Measurements from ENCODE around the gene MAP2K5. TPM values are rescaled to one million over a fixed set of nuclear protein-coding genes. Genes with fewer than 3 reads are reported as not detected.

MAP2K5 gene
- 18.6 TPM for total RNA-seq
- polyA plus RNA-seq (ENCODE audit: insufficient read depth, low read depth, low replicate concordance) = 14.1 TPM
- long read RNA-seq, donor 1, partial matches to known transcripts = 0 of 2 reads
- long read RNA-seq, donor 1, other reads (novel, unspliced or antisense) = 0 of 2 reads
- long read RNA-seq, donor 2, partial matches to known transcripts = 0 of 2 reads
- long read RNA-seq, donor 2, other reads (novel, unspliced or antisense) = 0 of 2 reads
- long read RNA-seq, donor 3, partial matches to known transcripts = 0 of 1 reads
- long read RNA-seq, donor 3, other reads (novel, unspliced or antisense) = 0 of 1 reads
- long read RNA-seq, donor 4, partial matches to known transcripts = 0 of 2 reads
- long read RNA-seq, donor 4, other reads (novel, unspliced or antisense) = 0 of 2 reads
- long read RNA-seq, donor 5 = 0 reads
- long read RNA-seq, donor 6 = 0 reads
- long read RNA-seq, donor 7, partial matches to known transcripts = 1 of 12 reads
- long read RNA-seq, donor 7, other reads (novel, unspliced or antisense) = 7 of 12 reads
- long read RNA-seq, donor 8, partial matches to known transcripts = 0 of 1 reads
- long read RNA-seq, donor 8, other reads (novel, unspliced or antisense) = 0 of 1 reads
- long read RNA-seq, donor 9 = 0 reads
- long read RNA-seq, donor 10, partial matches to known transcripts = 0 of 2 reads
- long read RNA-seq, donor 10, other reads (novel, unspliced or antisense) = 0 of 2 reads

DNA sequence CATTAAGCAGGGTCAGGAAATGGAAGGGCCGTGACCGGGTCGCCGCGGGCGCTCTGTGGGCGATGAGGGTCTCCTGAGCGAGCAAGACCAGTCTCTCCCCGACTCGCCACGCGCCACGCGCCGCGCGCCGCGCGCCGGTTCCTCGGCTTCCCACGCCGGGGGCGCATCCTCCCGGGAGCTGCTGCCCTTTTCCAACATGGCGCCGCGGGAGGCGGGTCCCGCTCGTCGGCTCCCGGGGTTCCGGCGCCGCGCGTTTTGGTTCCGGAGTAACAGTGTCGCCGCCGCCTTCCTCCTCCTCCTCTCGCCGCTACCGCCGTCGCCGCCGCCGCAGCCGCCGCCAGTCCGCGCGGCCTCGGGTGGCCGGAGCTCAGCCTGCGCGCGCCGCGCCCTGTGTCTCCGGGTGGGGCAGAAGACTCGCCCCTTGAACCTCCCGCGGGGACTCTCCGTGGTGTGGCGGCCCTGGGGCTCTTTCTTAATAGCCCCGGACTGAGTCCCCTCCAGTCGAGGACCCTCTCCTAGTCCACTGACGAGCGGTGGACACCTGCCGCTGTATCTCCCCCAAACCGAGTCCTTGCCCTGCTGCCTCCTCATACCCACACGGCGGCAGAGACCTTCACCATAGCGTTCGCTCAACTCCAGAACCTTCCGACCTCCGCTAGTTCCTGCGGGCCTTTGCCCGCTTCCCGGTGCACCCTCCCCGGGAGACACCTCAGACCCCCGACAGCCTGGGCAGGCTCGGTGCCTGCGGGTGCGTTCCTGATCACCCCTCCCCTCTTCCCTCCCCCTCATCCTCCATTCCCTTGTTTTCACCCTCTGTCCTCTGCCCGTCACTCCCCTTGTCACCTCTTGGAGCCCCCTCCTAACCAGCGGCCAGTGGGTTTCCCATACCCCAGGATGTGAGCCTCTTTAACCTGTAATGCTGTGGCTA lies at the start of gene MAP2K5:
TSS of gene MAP2K5 (plus strand) at position 284 of the 928 bp plus-strand sequence. CDS start at position 917, 633 bp downstream.
- H3K4me3 ChIP-seq (ENCODE audit: low read length in 3 of 3) = peak within 1 kb of the TSS; percentile 94 to 99 (median 98)
- peaks cover 0 to 3% (median 0%) of the 10 kb centered on the region in 3 donors for H3K36me3 ChIP-seq (ENCODE audit: control insufficient read depth in 2 of 3, insufficient read depth in 3 of 3, low read length in 3 of 3)
- TF ChIP-seq, protein P1, sequence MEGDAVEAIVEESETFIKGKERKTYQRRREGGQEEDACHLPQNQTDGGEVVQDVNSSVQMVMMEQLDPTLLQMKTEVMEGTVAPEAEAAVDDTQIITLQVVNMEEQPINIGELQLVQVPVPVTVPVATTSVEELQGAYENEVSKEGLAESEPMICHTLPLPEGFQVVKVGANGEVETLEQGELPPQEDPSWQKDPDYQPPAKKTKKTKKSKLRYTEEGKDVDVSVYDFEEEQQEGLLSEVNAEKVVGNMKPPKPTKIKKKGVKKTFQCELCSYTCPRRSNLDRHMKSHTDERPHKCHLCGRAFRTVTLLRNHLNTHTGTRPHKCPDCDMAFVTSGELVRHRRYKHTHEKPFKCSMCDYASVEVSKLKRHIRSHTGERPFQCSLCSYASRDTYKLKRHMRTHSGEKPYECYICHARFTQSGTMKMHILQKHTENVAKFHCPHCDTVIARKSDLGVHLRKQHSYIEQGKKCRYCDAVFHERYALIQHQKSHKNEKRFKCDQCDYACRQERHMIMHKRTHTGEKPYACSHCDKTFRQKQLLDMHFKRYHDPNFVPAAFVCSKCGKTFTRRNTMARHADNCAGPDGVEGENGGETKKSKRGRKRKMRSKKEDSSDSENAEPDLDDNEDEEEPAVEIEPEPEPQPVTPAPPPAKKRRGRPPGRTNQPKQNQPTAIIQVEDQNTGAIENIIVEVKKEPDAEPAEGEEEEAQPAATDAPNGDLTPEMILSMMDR (IDR thresholded peaks at IDR 0.05; ENCODE audit: borderline replicate concordance, extremely low read depth, insufficient read depth) = no peak
- intact Hi-C loops (cut with DNase I) = no loop called here
- no peaks in the 10 kb centered on the region for H3K9me3 ChIP-seq (ENCODE audit: control insufficient read depth in 2 of 3, insufficient read depth in 1 of 3, low read length in 3 of 3)
- peak within 1 kb of the TSS; percentile 77 to 80 for H3K27ac ChIP-seq (ENCODE audit: low read depth in 2 of 2, low read length in 2 of 2)
- H3K27me3 ChIP-seq (ENCODE audit: control insufficient read depth, insufficient read depth, low read length) = no peaks in the 10 kb centered on the region
- DNase-seq (peak; percentile 84 to 95 (median 88)), FAIRE-seq (no peak)
- H3K4me1 ChIP-seq (ENCODE audit: control insufficient read depth in 2 of 3, insufficient read depth in 2 of 3, low read depth in 1 of 3, low read length in 3 of 3) = peaks cover 0 to 9% (median 5%) of the 10 kb centered on the region in 3 donors
- H3K9ac ChIP-seq (ENCODE audit: low read length in 3 of 3) = peak within 1 kb of the TSS; percentile 91 to 95 (median 94)

DNA sequence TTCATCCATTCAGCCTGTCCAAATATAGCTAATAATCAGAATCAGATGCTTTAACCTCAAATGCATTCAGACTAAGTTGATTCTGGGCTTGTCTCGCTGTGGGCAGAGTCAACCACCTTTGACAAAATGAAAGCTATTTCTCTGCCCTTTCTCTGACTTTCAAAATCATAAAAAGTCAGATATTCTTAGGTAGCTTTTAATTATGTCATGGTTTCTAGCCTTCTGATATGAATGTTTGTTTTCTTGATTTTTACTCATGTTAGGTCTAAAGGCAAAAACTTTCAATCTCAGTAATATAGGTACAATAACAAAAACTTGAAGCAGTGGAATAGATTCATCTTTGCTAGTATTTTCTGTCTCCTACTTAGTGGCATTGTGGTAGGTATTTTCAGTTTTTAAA lies 46.9 kb upstream of the MAP2K5 start:
- Histone ChIP-seq H3K27me3 (ENCODE audit: control insufficient read depth, insufficient read depth, low read length) (no peaks in the 10 kb centered on the region), H3K4me1 (ENCODE audit: control insufficient read depth in 2 of 3, insufficient read depth in 2 of 3, low read depth in 1 of 3, low read length in 3 of 3) (no peaks in the 10 kb centered on the region), H3K4me3 (ENCODE audit: low read length in 3 of 3) (no peak overlapping the region), H3K9me3 (ENCODE audit: control insufficient read depth in 2 of 3, insufficient read depth in 1 of 3, low read length in 3 of 3) (no peaks in the 10 kb centered on the region), H3K27ac (ENCODE audit: low read depth in 2 of 2, low read length in 2 of 2) (no peak overlapping the region), H3K9ac (ENCODE audit: low read length in 3 of 3) (no peak overlapping the region), H3K36me3 (ENCODE audit: control insufficient read depth in 2 of 3, insufficient read depth in 3 of 3, low read length in 3 of 3) (no peaks in the 10 kb centered on the region)
- TF ChIP-seq, protein P1 (IDR thresholded peaks at IDR 0.05; ENCODE audit: borderline replicate concordance, extremely low read depth, insufficient read depth) = no peak
- DNase-seq = no peak
- intact Hi-C loops (cut with DNase I) = no loop called here
- FAIRE-seq = no peak

DNA sequence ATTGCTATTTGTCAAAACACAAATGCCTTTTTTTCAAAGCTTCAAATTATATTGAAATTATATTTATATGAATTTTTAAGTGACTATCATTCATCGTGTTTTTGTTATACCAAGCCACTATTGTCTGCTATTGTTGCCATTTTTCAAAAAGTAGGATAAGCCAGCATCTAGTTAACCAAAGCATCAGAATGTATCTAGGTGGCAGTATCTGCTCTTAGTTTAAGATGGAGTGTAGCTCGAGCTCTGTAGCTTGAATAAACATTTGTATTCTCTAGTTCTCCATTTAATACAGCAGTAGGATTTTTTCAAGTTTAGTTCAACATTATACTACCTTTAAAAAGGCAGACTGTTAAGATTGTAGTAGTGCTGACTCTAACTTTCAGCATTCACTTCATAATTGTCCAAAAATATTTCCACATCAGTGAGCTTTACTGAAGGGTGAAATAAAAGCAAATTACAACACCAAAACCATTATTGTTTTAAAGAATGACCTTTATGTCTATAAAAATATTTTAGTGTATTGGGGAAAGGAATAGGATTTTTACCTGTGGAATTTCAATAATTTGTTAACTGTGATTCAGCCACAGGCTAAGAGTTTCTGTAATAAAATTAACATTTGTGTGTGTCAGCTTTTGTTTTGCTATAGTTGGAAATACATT lies 41.2 kb upstream of the MAP2K5 start:
- H3K4me3 ChIP-seq (ENCODE audit: low read length in 3 of 3) = no peak overlapping the region
- no peaks in the 10 kb centered on the region for H3K9me3 ChIP-seq (ENCODE audit: control insufficient read depth in 2 of 3, insufficient read depth in 1 of 3, low read length in 3 of 3)
- no peaks in the 10 kb centered on the region for H3K36me3 ChIP-seq (ENCODE audit: control insufficient read depth in 2 of 3, insufficient read depth in 3 of 3, low read length in 3 of 3)
- no peaks in the 10 kb centered on the region for H3K27me3 ChIP-seq (ENCODE audit: control insufficient read depth, insufficient read depth, low read length)
- no peak overlapping the region for H3K9ac ChIP-seq (ENCODE audit: low read length in 3 of 3)
- DNase-seq (peak in 2 of 5 donors; percentile 48 to 64), FAIRE-seq (peak; percentile 56)
- no peaks in the 10 kb centered on the region for H3K4me1 ChIP-seq (ENCODE audit: control insufficient read depth in 2 of 3, insufficient read depth in 2 of 3, low read depth in 1 of 3, low read length in 3 of 3)
- intact Hi-C loops (cut with DNase I) = no loop called here
- TF ChIP-seq, protein P1 (IDR thresholded peaks at IDR 0.05; ENCODE audit: borderline replicate concordance, extremely low read depth, insufficient read depth) = no peak
- H3K27ac ChIP-seq (ENCODE audit: low read depth in 2 of 2, low read length in 2 of 2) = no peak overlapping the region
